Neuronal stem cell (in vitro differentiated cells): ENCODE data around the gene TBC1D5.

Source experiments
- DNase-seq: peaks from one replicate; pipeline ENCODE4 v3.0.0-alpha.2; 2013; ENCODE audit warnings: low spot score
- H2AFZ ChIP-seq: one replicate; pipeline ENCODE4 v1.6.1; 2013; ENCODE audit warnings: mild to moderate bottlenecking, low read length, inconsistent platforms
- H2AK5ac ChIP-seq: 2 replicates; pipeline ENCODE4 v1.6.1; 2013; ENCODE audit warnings: low read depth, mild to moderate bottlenecking, inconsistent platforms, low read length, moderate library complexity, mixed read lengths
- H2BK120ac ChIP-seq: 2 replicates; pipeline ENCODE4 v1.6.1; 2013; ENCODE audit warnings: low read depth, mild to moderate bottlenecking, inconsistent platforms, low read length, moderate library complexity, mixed read lengths
- H2BK12ac ChIP-seq: one replicate; pipeline ENCODE4 v1.6.1; 2013; ENCODE audit warnings: low read length, inconsistent platforms
- H2BK15ac ChIP-seq: 2 replicates; pipeline ENCODE4 v1.6.1; 2013; ENCODE audit warnings: mild to moderate bottlenecking, low read length, inconsistent platforms, mixed read lengths
- H2BK5ac ChIP-seq: one replicate; pipeline ENCODE4 v1.6.1; 2013; ENCODE audit warnings: inconsistent platforms, mild to moderate bottlenecking, low read length, moderate library complexity
- H3K14ac ChIP-seq: one replicate; pipeline ENCODE4 v1.6.1; 2013; ENCODE audit warnings: low read length, inconsistent platforms
- H3K18ac ChIP-seq: 2 replicates; pipeline ENCODE4 v1.6.1; 2013; ENCODE audit warnings: low read length, inconsistent platforms
- H3K23ac ChIP-seq: 2 replicates; pipeline ENCODE4 v1.6.1; 2013; ENCODE audit warnings: low read depth, mild to moderate bottlenecking, mixed read lengths, low read length, inconsistent platforms; ENCODE audit not compliant: poor library complexity
- H3K27ac ChIP-seq: replicated peaks from 3 replicates; pipeline ENCODE4 v1.5.1; 2013; ENCODE audit warnings: low read length, inconsistent platforms
- H3K27me3 ChIP-seq, 3 experiments: 2 replicates each; pipeline ENCODE4 v1.6.1; 2013; ENCODE audit warnings: low read length in 3 of 3, mild to moderate bottlenecking in 2 of 3, inconsistent platforms in 1 of 3, low read depth in 1 of 3, mixed read lengths in 1 of 3, moderate library complexity in 1 of 3; ENCODE audit not compliant: control insufficient read depth in 3 of 3, insufficient read depth in 3 of 3
- H3K36me3 ChIP-seq, 2 donors: replicated peaks in 1 of 2; 2 replicates each; pipeline ENCODE4 v1.6.1; 2013; ENCODE audit warnings: low read length in 2 of 2; ENCODE audit not compliant: control insufficient read depth in 2 of 2, insufficient read depth in 2 of 2
- H3K4ac ChIP-seq: 2 replicates; pipeline ENCODE4 v1.6.1; 2013; ENCODE audit warnings: inconsistent platforms, mild to moderate bottlenecking, low read length, moderate library complexity
- H3K4me1 ChIP-seq, 2 donors: 1 replicate in 1 of 2; 2 replicates in 1 of 2; pipeline ENCODE4 v1.6.1; 2013; ENCODE audit warnings: low read length in 2 of 2, low read depth in 1 of 2; ENCODE audit not compliant: control insufficient read depth in 2 of 2, insufficient read depth in 1 of 2
- H3K4me2 ChIP-seq: one replicate; pipeline ENCODE4 v1.6.1; 2013; ENCODE audit warnings: mild to moderate bottlenecking, low read length, inconsistent platforms; ENCODE audit not compliant: insufficient read depth, poor library complexity, severe bottlenecking
- H3K4me3 ChIP-seq, 2 donors: 2 replicates each; pipeline ENCODE4 v1.5.1; 2013; ENCODE audit warnings: low read length in 2 of 2, mild to moderate bottlenecking in 2 of 2, inconsistent platforms in 1 of 2, moderate library complexity in 1 of 2
- H3K79me1 ChIP-seq: one replicate; pipeline ENCODE4 v1.6.1; 2013; ENCODE audit warnings: low read depth, mild to moderate bottlenecking, inconsistent platforms, low read length, moderate library complexity
- H3K9ac ChIP-seq: one replicate; pipeline ENCODE4 v1.6.1; 2013; ENCODE audit warnings: mild to moderate bottlenecking, low read depth, low read length, inconsistent platforms; ENCODE audit not compliant: poor library complexity
- H3K9me3 ChIP-seq, 2 donors: replicated peaks in 1 of 2; 2 replicates each; pipeline versions ENCODE3 to v1.6.1; 2013; ENCODE audit warnings: low read length in 2 of 2, mild to moderate bottlenecking in 2 of 2, inconsistent platforms in 1 of 2, low read depth in 1 of 2, mixed read lengths in 1 of 2, moderate library complexity in 1 of 2; ENCODE audit not compliant: control insufficient read depth in 2 of 2, insufficient read depth in 1 of 2
- H4K8ac ChIP-seq: one replicate; pipeline ENCODE4 v1.6.1; 2013; ENCODE audit warnings: low read depth, mild to moderate bottlenecking, inconsistent platforms, low read length, moderate library complexity
- H4K91ac ChIP-seq: one replicate; pipeline ENCODE4 v1.6.1; 2013; ENCODE audit warnings: low read length, low read depth, mild to moderate bottlenecking, inconsistent platforms; ENCODE audit not compliant: poor library complexity
- WGBS, 2 donors: extraction: QIAGEN DNeasy Blood & Tissue Kit; methylation state at CpG; one replicate each; pipeline ENCODE4 v1.1.7; 2013; ENCODE audit warnings: missing lambda C conversion rate in 2 of 2, mixed read lengths in 1 of 2; ENCODE audit not compliant: insufficient read length in 2 of 2, insufficient replicate concordance in 1 of 2; ENCODE audit errors: extremely low coverage in 2 of 2; 5-methylcytosine and 5-hydroxymethylcytosine counted together

The TBC1D5 gene

GRCh38 chr3:17571686-17572085 is 170.7 kb downstream of the TBC1D5 start:
- Histone ChIP-seq H3K9ac (no peak overlapping the region), H2BK12ac (no peak overlapping the region), H2AK5ac (no peak overlapping the region), H2AFZ (no peak overlapping the region), H3K4me3 (no peak overlapping the region), H3K4ac (no peak overlapping the region), H4K91ac (no peak overlapping the region), H2BK5ac (no peak overlapping the region), H3K27me3 (no peaks in the 10 kb centered on the region), H3K14ac (no peak overlapping the region), H2BK120ac (no peak overlapping the region), H2BK15ac (no peak overlapping the region), H3K9me3 (no peaks in the 10 kb centered on the region), H3K23ac (no peak overlapping the region), H3K18ac (no peak overlapping the region), H3K4me1 (peaks cover 0 to 1% of the 10 kb centered on the region in 2 donors), H4K8ac (no peak overlapping the region), H3K27ac (no peak overlapping the region), H3K36me3 (no peaks in the 10 kb centered on the region), H3K79me1 (no peaks in the 10 kb centered on the region), H3K4me2 (no peak overlapping the region)
- WGBS, 2 donors: no CpG with 5 or more reads among the region's 1 CpG
- DNase-seq: no peak

GRCh38 chr3:17562845-17563244 is 179.6 kb downstream of the TBC1D5 start:
- no peak overlapping the region for H2BK120ac ChIP-seq
- H4K8ac ChIP-seq: no peak overlapping the region
- no peak for DNase-seq
- H3K27me3 ChIP-seq: no peaks in the 10 kb centered on the region
- H2BK5ac ChIP-seq: no peak overlapping the region
- H3K4me2 ChIP-seq: no peak overlapping the region
- no peaks in the 10 kb centered on the region for H3K36me3 ChIP-seq
- H3K4me3 ChIP-seq: no peak overlapping the region
- H2AK5ac ChIP-seq: no peak overlapping the region
- H3K9me3 ChIP-seq: no peaks in the 10 kb centered on the region
- no peak overlapping the region for H2AFZ ChIP-seq
- no CpG with 5 or more reads among the region's 3 CpGs for WGBS, 2 donors
- no peaks in the 10 kb centered on the region for H3K79me1 ChIP-seq
- no peak overlapping the region for H3K14ac ChIP-seq
- H3K23ac ChIP-seq: no peak overlapping the region
- no peak overlapping the region for H3K9ac ChIP-seq
- no peak overlapping the region for H3K27ac ChIP-seq
- no peak overlapping the region for H2BK12ac ChIP-seq
- no peaks in the 10 kb centered on the region for H3K4me1 ChIP-seq
- H3K18ac ChIP-seq: no peak overlapping the region
- H3K4ac ChIP-seq: no peak overlapping the region
- no peak overlapping the region for H4K91ac ChIP-seq
- H2BK15ac ChIP-seq: no peak overlapping the region

- WGBS, 2 donors: no CpG with 5 or more reads among the region's 3 CpGs
- H3K9me3 ChIP-seq: no peaks in the 10 kb centered on the region
- H2AFZ ChIP-seq: no peak overlapping the region
- H4K91ac ChIP-seq: no peak overlapping the region
- no peak overlapping the region for H2BK15ac ChIP-seq
- no peak overlapping the region for H3K27ac ChIP-seq
- H3K36me3 ChIP-seq: no peaks in the 10 kb centered on the region
- DNase-seq: no peak
- no peak overlapping the region for H3K14ac ChIP-seq
- H3K4me3 ChIP-seq: no peak overlapping the region
- no peak overlapping the region for H4K8ac ChIP-seq
- H2AK5ac ChIP-seq: no peak overlapping the region
- H3K4me2 ChIP-seq: no peak overlapping the region
- no peaks in the 10 kb centered on the region for H3K79me1 ChIP-seq
- H2BK12ac ChIP-seq: no peak overlapping the region
- H2BK5ac ChIP-seq: no peak overlapping the region
- H3K9ac ChIP-seq: no peak overlapping the region
- H3K23ac ChIP-seq: no peak overlapping the region
- no peak overlapping the region for H3K18ac ChIP-seq
- H3K27me3 ChIP-seq: no peaks in the 10 kb centered on the region
- peaks cover 0 to 4% of the 10 kb centered on the region in 2 donors for H3K4me1 ChIP-seq
- no peak overlapping the region for H2BK120ac ChIP-seq
- no peak overlapping the region for H3K4ac ChIP-seq
Measured at GRCh38 chr3:17558565-17558964, 183.9 kb downstream of the TBC1D5 start.

- WGBS, 2 donors: 100% methylated on average over 1 of the region's 1 CpG; no CpG with 5 or more reads in 1 of the 2 donors
- H3K36me3 ChIP-seq: no peaks in the 10 kb centered on the region
- no peak overlapping the region for H3K4ac ChIP-seq
- no peak overlapping the region for H2BK15ac ChIP-seq
- H3K9me3 ChIP-seq: no peaks in the 10 kb centered on the region
- no peak overlapping the region for H2AK5ac ChIP-seq
- no peak overlapping the region for H3K4me2 ChIP-seq
- H3K27ac ChIP-seq: no peak overlapping the region
- no peaks in the 10 kb centered on the region for H3K79me1 ChIP-seq
- no peak overlapping the region for H4K91ac ChIP-seq
- no peak overlapping the region for H3K4me3 ChIP-seq
- no peak overlapping the region for H3K9ac ChIP-seq
- H2BK12ac ChIP-seq: no peak overlapping the region
- H2BK120ac ChIP-seq: no peak overlapping the region
- peaks cover 0 to 4% of the 10 kb centered on the region in 2 donors for H3K4me1 ChIP-seq
- no peak overlapping the region for H3K23ac ChIP-seq
- no peak overlapping the region for H2AFZ ChIP-seq
- H4K8ac ChIP-seq: no peak overlapping the region
- H2BK5ac ChIP-seq: no peak overlapping the region
- H3K14ac ChIP-seq: no peak overlapping the region
- H3K27me3 ChIP-seq: no peaks in the 10 kb centered on the region
- no peak overlapping the region for H3K18ac ChIP-seq
- no peak for DNase-seq
Measured at GRCh38 chr3:17557749-17558463, 184.5 kb downstream of the TBC1D5 start.
